Breast epithelium (tissue), 3 donors: Measurements from ENCODE around the gene NLRP1.

Experiments used
- POLR2A ChIP-seq: fragments of 450-650 bp; IDR thresholded peaks from one replicate; pipeline ENCODE4 v1.6.1; 2016; ENCODE audit warnings: antibody characterized with exemption, mild to moderate bottlenecking, moderate library complexity
- POLR2AphosphoS5 ChIP-seq, 3 donors: sonication (generic); formaldehyde crosslinking; IDR thresholded peaks; one replicate each; pipeline ENCODE4 v1.6.1; 2017; ENCODE audit warnings: antibody characterized with exemption in 3 of 3
- TF ChIP-seq, protein P1 (sequence below), 3 donors: fragments of 450-650 bp; IDR thresholded peaks; one replicate each; pipeline ENCODE4 v1.5.1; 2016 to 2017; ENCODE audit warnings: antibody characterized with exemption in 3 of 3, mild to moderate bottlenecking in 3 of 3, moderate library complexity in 3 of 3

DNA sequence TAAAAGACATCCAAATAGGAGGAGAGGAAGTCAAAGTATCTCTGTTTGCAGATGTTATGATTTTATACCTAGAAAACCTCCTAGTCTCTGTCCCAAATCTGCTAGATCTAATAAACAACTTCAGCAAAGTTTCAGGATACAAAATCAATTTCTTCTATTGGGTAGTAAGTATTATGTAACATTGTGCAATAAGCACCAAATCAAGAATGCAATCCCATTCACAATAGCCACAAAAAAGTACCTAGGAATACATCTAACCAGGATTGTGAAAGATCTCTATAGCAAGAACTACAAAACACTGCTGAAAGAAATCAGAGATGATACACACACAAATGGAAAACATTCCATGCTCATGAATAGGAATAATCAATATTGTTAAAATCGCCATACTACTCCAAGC, 13.0 kb downstream of the NLRP1 start:
- TF ChIP-seq POLR2A, result no peak
- TF ChIP-seq, protein P1, sequence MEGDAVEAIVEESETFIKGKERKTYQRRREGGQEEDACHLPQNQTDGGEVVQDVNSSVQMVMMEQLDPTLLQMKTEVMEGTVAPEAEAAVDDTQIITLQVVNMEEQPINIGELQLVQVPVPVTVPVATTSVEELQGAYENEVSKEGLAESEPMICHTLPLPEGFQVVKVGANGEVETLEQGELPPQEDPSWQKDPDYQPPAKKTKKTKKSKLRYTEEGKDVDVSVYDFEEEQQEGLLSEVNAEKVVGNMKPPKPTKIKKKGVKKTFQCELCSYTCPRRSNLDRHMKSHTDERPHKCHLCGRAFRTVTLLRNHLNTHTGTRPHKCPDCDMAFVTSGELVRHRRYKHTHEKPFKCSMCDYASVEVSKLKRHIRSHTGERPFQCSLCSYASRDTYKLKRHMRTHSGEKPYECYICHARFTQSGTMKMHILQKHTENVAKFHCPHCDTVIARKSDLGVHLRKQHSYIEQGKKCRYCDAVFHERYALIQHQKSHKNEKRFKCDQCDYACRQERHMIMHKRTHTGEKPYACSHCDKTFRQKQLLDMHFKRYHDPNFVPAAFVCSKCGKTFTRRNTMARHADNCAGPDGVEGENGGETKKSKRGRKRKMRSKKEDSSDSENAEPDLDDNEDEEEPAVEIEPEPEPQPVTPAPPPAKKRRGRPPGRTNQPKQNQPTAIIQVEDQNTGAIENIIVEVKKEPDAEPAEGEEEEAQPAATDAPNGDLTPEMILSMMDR (IDR thresholded peaks at IDR 0.05), result no peak
- TF ChIP-seq POLR2AphosphoS5 (IDR thresholded peaks at IDR 0.05), result no peak
